SK-N-MC (cell line): ENCODE measurements around the gene LRRC23.
A peak's percentile ranks its signal among the peaks of the same experiment; 100 is the strongest.

Source experiments
- EZH2 ChIP-seq: fragments of 200-600 bp; sonication (generic); IDR thresholded peaks from one replicate; pipeline ENCODE4 v1.6.1; 2017; ENCODE audit warnings: antibody characterized with exemption
- FOXP2 ChIP-seq: optimal IDR thresholded peaks from 2 replicates; pipeline ENCODE3; 2011; ENCODE audit warnings: mild to moderate bottlenecking, moderate library complexity; ENCODE audit not compliant: insufficient read depth; ENCODE audit errors: extremely low read length, control extremely low read depth
- POLR2AphosphoS5 ChIP-seq: IDR thresholded peaks from 2 replicates; pipeline ENCODE4 v1.6.1; 2012; ENCODE audit warnings: mild to moderate bottlenecking, low read depth, low read length, borderline replicate concordance

DNA sequence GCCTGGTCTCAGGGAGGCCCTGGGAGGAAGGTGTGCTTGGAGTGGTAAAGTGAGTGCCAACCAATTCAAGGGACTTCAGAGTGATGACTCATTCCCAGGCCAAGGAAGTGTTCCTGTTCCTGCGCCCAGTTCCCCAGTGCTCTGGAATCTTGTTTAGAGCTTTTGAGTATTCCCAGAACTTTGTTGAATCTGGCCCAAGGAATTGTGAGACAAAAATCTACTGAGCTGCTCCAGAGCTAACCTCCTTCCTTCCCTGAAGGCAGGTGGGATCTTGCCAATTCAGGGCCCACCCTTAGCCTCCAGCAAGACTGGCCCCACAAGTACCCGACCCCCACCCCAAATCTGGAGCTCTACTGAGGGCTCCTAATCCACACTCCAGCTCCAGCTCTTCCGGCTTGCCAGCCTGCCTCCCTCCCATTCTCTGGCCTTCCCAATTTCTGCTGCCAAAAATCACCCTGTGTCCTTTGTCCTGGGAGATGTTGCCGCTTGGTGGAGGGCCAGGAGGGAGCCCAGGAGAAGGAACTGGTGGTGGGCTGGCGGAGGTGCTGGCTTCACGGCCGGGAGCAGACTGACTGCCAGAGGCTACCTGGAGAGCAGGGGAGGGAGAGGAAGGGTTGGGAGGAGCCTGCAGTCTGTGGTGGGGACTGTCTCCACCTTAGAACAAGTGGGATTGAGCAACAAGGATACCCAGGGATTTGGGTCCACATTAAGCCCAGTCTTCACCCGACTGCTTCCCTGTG, 21.1 kb downstream of the LRRC23 start:
- TF ChIP-seq EZH2 (no peak), POLR2AphosphoS5 (peak; percentile 56), FOXP2 (no peak)
